SK-N-SH (cell line): ENCODE data around the gene PANX2. TPM values are rescaled to one million over a fixed set of nuclear protein-coding genes. Genes with fewer than 3 reads are reported as not detected.

ENCODE experiments used
- CTCF ChIA-PET: fragments of 300-600, 350-600 bp; formaldehyde crosslinking; extraction: SDS; loops from one replicate; lab custom pipeline; 2021; lab: Yijun Ruan, JAX
- POLR2A ChIA-PET: fragments of 350-600 bp; sonication (Branson Sonifier 250); formaldehyde crosslinking; extraction: SDS; loops from one replicate; lab custom pipeline; 2020; ENCODE audit warnings: antibody characterized with exemption, inconsistent platforms; lab: Yijun Ruan, JAX
- DNase-seq: peaks from one replicate; pipeline ENCODE4 v3.0.0; 2012
- H2AFZ ChIP-seq: fragments of 200-600 bp; sonication (generic); 2 replicates; pipeline ENCODE4 v1.8.1; 2016; ENCODE audit warnings: antibody characterized with exemption, mild to moderate bottlenecking, low read depth
- H3F3A ChIP-seq: fragments of 200-600 bp; sonication (generic); replicated peaks from 2 replicates; pipeline ENCODE3; 2016; ENCODE audit warnings: antibody characterized with exemption, mild to moderate bottlenecking; ENCODE audit not compliant: insufficient read depth
- H3K27ac ChIP-seq, 2 experiments: fragments of 200-500 bp in 1 of 2; fragments of 200-600 bp in 1 of 2; sonication (Bioruptor generic) in 1 of 2; sonication (generic), shearing (Covaris generic) in 1 of 2; 2 replicates each; pipeline versions ENCODE4 v1.5.1 to v1.6.1; 2014 to 2016; ENCODE audit warnings: low read depth in 2 of 2, inconsistent platforms in 1 of 2, low read length in 1 of 2, mild to moderate bottlenecking in 1 of 2, mixed read lengths in 1 of 2
- H3K27me3 ChIP-seq: fragments of 200-600 bp; sonication (generic), shearing (Covaris generic); 2 replicates; pipeline ENCODE4 v1.6.1; 2016; ENCODE audit warnings: mixed run types; ENCODE audit not compliant: insufficient read depth
- H3K36me3 ChIP-seq, 2 experiments: fragments of 200-500 bp in 1 of 2; fragments of 200-600 bp in 1 of 2; sonication (Bioruptor generic) in 1 of 2; sonication (generic) in 1 of 2; replicated peaks in 1 of 2; 2 replicates each; pipeline versions ENCODE3 to v1.5.1; 2014 to 2016; ENCODE audit warnings: low read length in 1 of 2, mild to moderate bottlenecking in 1 of 2; ENCODE audit not compliant: insufficient read depth in 2 of 2, control insufficient read depth in 1 of 2
- H3K4me1 ChIP-seq, 2 experiments: fragments of 200-500 bp in 1 of 2; fragments of 200-600 bp in 1 of 2; sonication (Bioruptor generic) in 1 of 2; sonication (generic), shearing (Covaris generic) in 1 of 2; 2 replicates each; pipeline versions ENCODE4 v1.5.1 to v1.6.1; 2014 to 2016; ENCODE audit warnings: low read depth in 1 of 2, low read length in 1 of 2, mixed run types in 1 of 2; ENCODE audit not compliant: insufficient read depth in 2 of 2, control insufficient read depth in 1 of 2
- H3K4me2 ChIP-seq: fragments of 200-600 bp; sonication (generic), shearing (Covaris generic); 2 replicates; pipeline ENCODE4 v1.6.1; 2017; ENCODE audit warnings: mixed run types
- H3K4me3 ChIP-seq, 2 experiments: fragments of 200-500 bp in 1 of 2; fragments of 200-600 bp in 1 of 2; sonication (Bioruptor generic) in 1 of 2; sonication (generic), shearing (Covaris generic) in 1 of 2; 2 replicates each; pipeline versions ENCODE4 v1.5.1 to v1.8.1; 2014 to 2016; ENCODE audit warnings: low read depth in 2 of 2, inconsistent platforms in 1 of 2, low read length in 1 of 2, mild to moderate bottlenecking in 1 of 2, mixed read lengths in 1 of 2, moderate library complexity in 1 of 2
- H3K79me2 ChIP-seq: fragments of 200-600 bp; sonication (generic); 2 replicates; pipeline ENCODE4 v1.8.1; 2017; ENCODE audit warnings: mild to moderate bottlenecking; ENCODE audit not compliant: insufficient read depth
- H3K9ac ChIP-seq: fragments of 200-600 bp; sonication (generic); 2 replicates; pipeline ENCODE4 v1.6.1; 2017; ENCODE audit warnings: mixed run types
- H3K9me2 ChIP-seq: fragments of 200-600 bp; sonication (generic); 2 replicates; pipeline ENCODE4 v1.6.1; 2017; ENCODE audit warnings: mixed run types
- H3K9me3 ChIP-seq: fragments of 200-600 bp; sonication (generic); 2 replicates; pipeline ENCODE4 v1.6.1; 2017; ENCODE audit warnings: mixed run types, mild to moderate bottlenecking, moderate library complexity
- H4K20me1 ChIP-seq: fragments of 200-600 bp; sonication (generic); 2 replicates; pipeline ENCODE4 v1.6.1; 2017; ENCODE audit warnings: mild to moderate bottlenecking, mixed run types; ENCODE audit not compliant: insufficient read depth
- CHD2 ChIP-seq: fragments of 150-350 bp; IDR thresholded peaks from 2 replicates; pipeline ENCODE4 v1.6.1; 2018; ENCODE audit warnings: low read length; ENCODE audit not compliant: partially characterized antibody
- EP300 ChIP-seq, 2 experiments: IDR thresholded peaks; 2 replicates each; pipeline versions ENCODE4 v1.4.0 to v1.6.1; 2012; ENCODE audit warnings: borderline replicate concordance in 1 of 2, low read depth in 1 of 2, low read length in 1 of 2
- GABPA ChIP-seq: IDR thresholded peaks from 2 replicates; pipeline ENCODE4 v1.4.0; 2012; ENCODE audit warnings: low read depth, mild to moderate bottlenecking
- IRF3 ChIP-seq: fragments of 150-350 bp; IDR thresholded peaks from 2 replicates; pipeline ENCODE4 v1.6.1; 2016; ENCODE audit warnings: mild to moderate bottlenecking, low read depth, low read length
- PBX3 ChIP-seq: IDR thresholded peaks from 2 replicates; pipeline ENCODE4; 2012
- POLR2AphosphoS5 ChIP-seq: IDR thresholded peaks from 2 replicates; pipeline ENCODE4 v1.6.1; 2012; ENCODE audit warnings: low read depth, low read length
- REST ChIP-seq: IDR thresholded peaks from 2 replicates; pipeline ENCODE4 v1.6.1; 2012; ENCODE audit warnings: mild to moderate bottlenecking, low read depth, low read length, moderate library complexity
- USF2 ChIP-seq: fragments of 150-350 bp; IDR thresholded peaks from 2 replicates; pipeline ENCODE4 v1.6.1; 2017; ENCODE audit warnings: antibody characterized with exemption, low read length, low read depth, borderline replicate concordance
- WGBS: methylation state at CpG from one replicate; pipeline ENCODE4 v1.1.6; 2017; ENCODE audit warnings: low lambda C conversion rate; 5-methylcytosine and 5-hydroxymethylcytosine counted together
- polyA plus RNA-seq, 3 experiments: library from polyadenylated mRNA; depleted of rRNA; stranded (reverse); fragments of >200 nt; gene quantifications; 2 replicates each; pipeline ENCODE4 v1.2.3, GENCODE V29; 2012

The PANX2 gene
- polyA plus RNA-seq, 1 of the 3 experiments (the other 2 are of a cell fraction), result 2.4 TPM

DNA sequence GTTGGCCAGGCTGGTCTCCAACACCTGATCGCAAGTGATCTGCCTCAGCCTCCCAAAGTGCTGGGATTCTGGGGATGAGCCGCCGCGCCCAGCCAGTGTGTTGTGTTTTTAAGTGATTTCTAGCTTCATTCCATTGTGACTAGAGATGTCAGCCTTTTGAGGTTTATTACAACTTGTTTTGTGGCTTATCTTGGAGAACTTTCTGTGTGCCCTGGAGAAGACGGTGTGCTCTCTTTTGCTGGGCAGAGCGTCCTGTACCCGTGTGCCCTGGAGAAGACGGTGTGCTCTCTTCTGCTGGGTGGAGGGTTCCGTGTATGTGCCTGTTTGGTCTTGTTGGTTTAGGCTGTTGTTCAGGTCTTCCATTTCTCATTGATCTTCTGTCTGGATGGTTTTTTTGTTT lies 42.7 kb downstream of the PANX2 start:
- H4K20me1 ChIP-seq, result peaks cover 21% of the 10 kb centered on the region; the same call in 1 of the 2 replicates

More for the DNA sequence above, 42.7 kb downstream of the PANX2 start:
- no peak overlapping the region for H3K9ac ChIP-seq
- no peak overlapping the region for H2AFZ ChIP-seq
- no peaks in the 10 kb centered on the region for H3K9me3 ChIP-seq
- H3F3A ChIP-seq, result peaks cover 10% of the 10 kb centered on the region
- H3K4me1 ChIP-seq, result peaks cover 0 to 16% of the 10 kb centered on the region in 2 experiments; a peak in 1 of 4 replicates
- peaks cover 32% of the 10 kb centered on the region for H3K79me2 ChIP-seq
- DNase-seq, result no peak
- H3K36me3 ChIP-seq, result peaks cover 37 to 60% of the 10 kb centered on the region in 2 experiments
- no peaks in the 10 kb centered on the region for H3K9me2 ChIP-seq
- no peak overlapping the region for H3K4me3 ChIP-seq
- TF ChIP-seq USF2, result no peak
- TF ChIP-seq REST, result no peak
- TF ChIP-seq EP300 (IDR thresholded peaks at IDR 0.05; ENCODE audit: borderline replicate concordance in 1 of 2, low read depth in 1 of 2, low read length in 1 of 2), result no peak
- no peak for TF ChIP-seq IRF3
- TF ChIP-seq CHD2, result no peak
- no peak for TF ChIP-seq GABPA
- TF ChIP-seq POLR2AphosphoS5, result no peak; the same call in 1 of the 2 replicates
- no peak for TF ChIP-seq PBX3
- TF ChIP-seq, all 33 proteins: peak for 0
- Histone ChIP-seq H3K4me2 (no peak overlapping the region), H3K27me3 (no peaks in the 10 kb centered on the region), H3K27ac (no peak overlapping the region)
- ChIA-PET CTCF (interaction anchor here (0.7 to 1.7 kb wide), 3 partner anchors 8 to 131 kb away, joined by 4 read pairs; no protein-coding TSS in a partner anchor), POLR2A (no interaction called here)
- WGBS, result 99% methylated on average over 9 of the region's 9 CpGs
